CD14-positive monocyte (primary cell): ENCODE results near the gene PSMB10. TPM values are rescaled to one million over a fixed set of nuclear protein-coding genes. Genes with fewer than 3 reads are reported as not detected.
A peak's percentile ranks its signal among the peaks of the same experiment; 100 is the strongest.

Source experiments
- DNase-seq, 3 donors: peaks; one replicate each; pipeline ENCODE4 v3.0.0-alpha.2; 2011 to 2022
- H2AFZ ChIP-seq: 2 replicates; pipeline ENCODE4 v1.6.0; 2012; ENCODE audit warnings: mild to moderate bottlenecking, low read depth, low read length, inconsistent platforms; ENCODE audit not compliant: insufficient read depth, poor library complexity, severe bottlenecking
- H3K27ac ChIP-seq, 2 donors: 1 replicate in 1 of 2; 2 replicates in 1 of 2; pipeline ENCODE4 v1.5.1; 2012 to 2013; ENCODE audit warnings: low read length in 2 of 2, control low read depth in 1 of 2, inconsistent platforms in 1 of 2, low read depth in 1 of 2, mild to moderate bottlenecking in 1 of 2
- H3K27me3 ChIP-seq, 2 donors: one replicate each; pipeline versions ENCODE4 v1.6.0 to v1.6.1; 2011 to 2013; ENCODE audit warnings: low read length in 2 of 2; ENCODE audit not compliant: control insufficient read depth in 2 of 2, insufficient read depth in 2 of 2
- H3K36me3 ChIP-seq, 2 donors: replicated peaks in 1 of 2; 1 replicate in 1 of 2; 2 replicates in 1 of 2; pipeline versions ENCODE4 v1.5.1 to v1.6.1; 2012 to 2013; ENCODE audit warnings: low read length in 2 of 2, control low read depth in 1 of 2, inconsistent platforms in 1 of 2, mild to moderate bottlenecking in 1 of 2; ENCODE audit not compliant: insufficient read depth in 2 of 2, control insufficient read depth in 1 of 2
- H3K4me1 ChIP-seq, 2 donors: 1 replicate in 1 of 2; 2 replicates in 1 of 2; pipeline versions ENCODE4 v1.5.1 to v1.6.1; 2012 to 2013; ENCODE audit warnings: low read length in 2 of 2, control low read depth in 1 of 2, inconsistent platforms in 1 of 2, mild to moderate bottlenecking in 1 of 2, moderate library complexity in 1 of 2; ENCODE audit not compliant: insufficient read depth in 2 of 2, control insufficient read depth in 1 of 2
- H3K4me2 ChIP-seq: replicated peaks from 2 replicates; pipeline ENCODE3; 2012; ENCODE audit warnings: low read length, moderate library complexity, mild to moderate bottlenecking; ENCODE audit not compliant: poor library complexity, severe bottlenecking; ENCODE audit errors: extremely low read depth
- H3K4me3 ChIP-seq, 3 experiments: fragments of 200-600 bp in 1 of 3; sonication (generic) in 1 of 3; replicated peaks in 1 of 3; 1 replicate in 2 of 3; 2 replicates in 1 of 3; pipeline ENCODE4 v1.5.1; 2011 to 2013; ENCODE audit warnings: low read length in 3 of 3, mild to moderate bottlenecking in 3 of 3, control low read depth in 2 of 3, low read depth in 2 of 3, inconsistent platforms in 1 of 3, moderate library complexity in 1 of 3
- H3K79me2 ChIP-seq: 2 replicates; pipeline ENCODE4 v1.6.0; 2012; ENCODE audit warnings: mild to moderate bottlenecking, control low read depth, inconsistent platforms, low read length, moderate library complexity; ENCODE audit not compliant: insufficient read depth
- H3K9ac ChIP-seq: 2 replicates; pipeline ENCODE4 v1.6.0; 2017; ENCODE audit warnings: low read length, mild to moderate bottlenecking; ENCODE audit not compliant: insufficient read depth, poor library complexity, severe bottlenecking
- H3K9me3 ChIP-seq, 2 donors: replicated peaks in 1 of 2; 1 replicate in 1 of 2; 2 replicates in 1 of 2; pipeline versions ENCODE4 v1.5.1 to v1.6.1; 2012 to 2013; ENCODE audit warnings: low read length in 2 of 2, control low read depth in 1 of 2; ENCODE audit not compliant: control insufficient read depth in 1 of 2, insufficient read depth in 1 of 2
- H4K20me1 ChIP-seq: 2 replicates; pipeline ENCODE4 v1.6.0; 2012; ENCODE audit warnings: mild to moderate bottlenecking, low read length, control low read depth, moderate library complexity; ENCODE audit not compliant: insufficient read depth
- H3K27ac Mint-ChIP-seq, 7 donors: one replicate each; pipeline ENCODE4 v1.8.0; 2020; ENCODE audit warnings: mild to moderate bottlenecking in 7 of 7, mixed read lengths in 7 of 7, moderate library complexity in 6 of 7, inconsistent platforms in 2 of 7
- H3K27me3 Mint-ChIP-seq, 3 donors: one replicate each; pipeline ENCODE4 v1.8.0; 2021 to 2022; ENCODE audit warnings: low read depth in 3 of 3, mild to moderate bottlenecking in 3 of 3, mixed read lengths in 3 of 3, moderate library complexity in 3 of 3, inconsistent platforms in 1 of 3
- H3K36me3 Mint-ChIP-seq, 2 donors: one replicate each; pipeline ENCODE4 v1.8.0; 2020; ENCODE audit warnings: mixed read lengths in 2 of 2, inconsistent platforms in 1 of 2, mild to moderate bottlenecking in 1 of 2
- H3K4me1 Mint-ChIP-seq: one replicate; pipeline ENCODE4 v1.8.0; 2020; ENCODE audit warnings: mild to moderate bottlenecking, mixed read lengths
- H3K4me3 Mint-ChIP-seq, 2 donors: one replicate each; pipeline ENCODE4 v1.8.0; 2020; ENCODE audit warnings: mild to moderate bottlenecking in 2 of 2, mixed read lengths in 2 of 2, moderate library complexity in 1 of 2
- H3K9me3 Mint-ChIP-seq, 7 donors: one replicate each; pipeline ENCODE4 v1.8.0; 2020 to 2022; ENCODE audit warnings: mixed read lengths in 7 of 7, mild to moderate bottlenecking in 6 of 7, moderate library complexity in 6 of 7, inconsistent platforms in 2 of 7
- WGBS: methylation state at CpG from one replicate; pipeline ENCODE4 v1.1.5; 2013; ENCODE audit warnings: missing lambda C conversion rate; ENCODE audit not compliant: insufficient coverage; 5-methylcytosine and 5-hydroxymethylcytosine counted together
- intact Hi-C, 2 donors: fragments of 100-400 bp; cut with micrococcal nuclease; formaldehyde crosslinking; loops; one replicate each; pipeline versions ENCODE4 v1.15.0 to v1.15.1; 2023
- polyA plus RNA-seq, 3 donors: library from polyadenylated mRNA; depleted of rRNA in 1 of 3; unstranded in 2 of 3; stranded (reverse) in 1 of 3; fragments of 300-500 nt in 2 of 3; fragments of >200 nt in 1 of 3; fragmentation: Illumina TruSeq in 2 of 3; gene quantifications; 1 replicate in 2 of 3; 2 replicates in 1 of 3; pipeline ENCODE4 v1.2.3, GENCODE V29; 2012 to 2021
- TF ChIP-seq, protein P1 (sequence below): fragments of 200-600 bp; IDR thresholded peaks from one replicate; pipeline ENCODE4 v1.8.0; 2022; ENCODE audit warnings: antibody characterized with exemption, mild to moderate bottlenecking

Gene PSMB10
- polyA plus RNA-seq, 3 donors: 158 to 798 (median 609) TPM

DNA sequence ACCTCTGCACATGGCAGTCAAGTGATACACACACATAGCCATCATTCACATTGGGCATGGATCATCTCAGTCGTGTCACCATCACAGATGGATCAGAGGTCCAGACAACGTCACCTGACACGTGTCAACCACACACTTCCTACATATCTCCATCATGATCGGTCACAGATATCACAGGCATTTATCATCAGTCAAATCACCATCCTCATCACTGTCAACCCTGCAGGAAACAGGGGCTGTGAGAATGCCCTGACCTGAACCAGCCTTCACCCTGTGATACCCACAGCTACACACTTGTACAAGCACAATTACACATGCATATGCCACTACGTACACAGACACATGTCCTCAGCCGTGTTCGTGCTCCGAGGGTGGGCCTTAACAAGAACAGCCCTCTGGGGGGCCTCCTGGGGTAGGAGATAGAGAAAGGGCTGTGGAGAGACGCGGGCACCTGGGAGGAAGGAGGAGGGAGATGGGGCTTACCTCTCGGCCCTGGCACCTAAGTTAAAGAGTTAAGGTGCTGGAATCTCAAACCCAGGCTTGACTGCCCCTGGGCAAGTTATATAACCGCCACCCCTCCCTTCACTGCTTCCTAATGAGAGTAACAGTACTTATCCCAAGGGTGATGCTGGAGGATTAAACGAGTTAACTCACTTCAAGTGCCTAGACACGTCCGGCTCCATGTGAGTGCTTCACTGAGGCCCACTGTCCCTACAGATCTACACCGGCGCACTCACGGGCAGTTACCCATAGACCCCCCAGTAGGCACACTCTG, 30.7 kb upstream of the PSMB10 start:
- Histone ChIP-seq H3K36me3 (peaks cover 1 to 16% of the 10 kb centered on the region in 2 donors), H4K20me1 (peaks cover 47% of the 10 kb centered on the region), H3K9me3 (no peaks in the 10 kb centered on the region), H3K4me1 (peaks cover 18 to 24% of the 10 kb centered on the region in 2 donors), H3K9ac (peak overlapping the region; percentile 79), H2AFZ (peak overlapping the region; percentile 93), H3K4me2 (peak overlapping the region; percentile 90), H3K4me3 (peak overlapping the region; percentile 83 to 91 (median 91)), H3K27me3 (no peaks in the 10 kb centered on the region), H3K27ac (peak overlapping the region in 1 of 2 donors; percentile 63), H3K79me2 (peaks cover 23% of the 10 kb centered on the region)
- WGBS: 45% methylated on average over 8 of the region's 18 CpGs
- peaks cover 26% of the 10 kb centered on the region for H3K4me1 Mint-ChIP-seq
- peak overlapping the region; percentile 98 to 99 for H3K4me3 Mint-ChIP-seq
- no peaks in the 10 kb centered on the region for H3K9me3 Mint-ChIP-seq
- H3K27me3 Mint-ChIP-seq: peaks cover 1 to 4% (median 2%) of the 10 kb centered on the region in 3 donors
- intact Hi-C loops: no loop called here
- peak overlapping the region; percentile 61 to 89 (median 78) for H3K27ac Mint-ChIP-seq
- DNase-seq: no peak
- TF ChIP-seq, protein P1, sequence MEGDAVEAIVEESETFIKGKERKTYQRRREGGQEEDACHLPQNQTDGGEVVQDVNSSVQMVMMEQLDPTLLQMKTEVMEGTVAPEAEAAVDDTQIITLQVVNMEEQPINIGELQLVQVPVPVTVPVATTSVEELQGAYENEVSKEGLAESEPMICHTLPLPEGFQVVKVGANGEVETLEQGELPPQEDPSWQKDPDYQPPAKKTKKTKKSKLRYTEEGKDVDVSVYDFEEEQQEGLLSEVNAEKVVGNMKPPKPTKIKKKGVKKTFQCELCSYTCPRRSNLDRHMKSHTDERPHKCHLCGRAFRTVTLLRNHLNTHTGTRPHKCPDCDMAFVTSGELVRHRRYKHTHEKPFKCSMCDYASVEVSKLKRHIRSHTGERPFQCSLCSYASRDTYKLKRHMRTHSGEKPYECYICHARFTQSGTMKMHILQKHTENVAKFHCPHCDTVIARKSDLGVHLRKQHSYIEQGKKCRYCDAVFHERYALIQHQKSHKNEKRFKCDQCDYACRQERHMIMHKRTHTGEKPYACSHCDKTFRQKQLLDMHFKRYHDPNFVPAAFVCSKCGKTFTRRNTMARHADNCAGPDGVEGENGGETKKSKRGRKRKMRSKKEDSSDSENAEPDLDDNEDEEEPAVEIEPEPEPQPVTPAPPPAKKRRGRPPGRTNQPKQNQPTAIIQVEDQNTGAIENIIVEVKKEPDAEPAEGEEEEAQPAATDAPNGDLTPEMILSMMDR: no peak
- peaks cover 9 to 19% of the 10 kb centered on the region in 2 donors for H3K36me3 Mint-ChIP-seq

DNA sequence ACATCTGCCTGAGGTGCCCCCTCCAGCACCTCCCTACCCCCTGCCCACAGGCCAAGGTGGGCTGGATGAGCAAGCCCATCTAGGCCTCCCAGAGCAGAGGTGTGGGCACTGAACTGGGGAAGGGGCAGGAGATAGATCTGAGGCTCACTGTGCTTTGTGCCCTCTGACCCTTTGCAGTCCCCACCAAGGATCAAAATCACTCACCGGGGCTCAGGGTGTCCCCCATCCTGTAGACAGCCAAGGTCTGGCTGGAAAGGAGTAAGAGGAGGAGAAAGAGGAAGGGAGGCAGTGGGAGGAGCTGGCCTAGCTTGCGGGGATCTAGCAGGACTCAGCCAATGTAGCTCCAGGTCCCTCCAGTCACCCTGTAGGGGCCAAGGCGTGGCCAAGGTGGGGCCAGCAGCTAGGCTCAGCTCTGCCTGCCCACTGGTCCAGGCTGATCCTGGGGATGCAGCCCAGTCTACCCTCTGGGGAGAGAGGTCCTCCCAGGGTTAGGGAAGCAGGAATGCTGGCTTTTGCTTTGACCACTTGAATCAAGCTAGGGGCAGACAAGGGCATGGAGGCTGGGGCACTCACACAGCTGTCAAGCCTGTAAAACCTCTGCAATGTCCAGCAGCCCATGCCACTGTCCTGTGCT, 30.0 kb upstream of the PSMB10 start:
- Histone ChIP-seq H3K4me2 (peak overlapping the region; percentile 90), H3K79me2 (peaks cover 23% of the 10 kb centered on the region), H3K9me3 (no peaks in the 10 kb centered on the region), H3K4me1 (peaks cover 18 to 24% of the 10 kb centered on the region in 2 donors), H3K36me3 (peaks cover 8 to 23% of the 10 kb centered on the region in 2 donors), H3K27me3 (no peaks in the 10 kb centered on the region), H3K9ac (peak overlapping the region; percentile 79), H3K4me3 (peak overlapping the region in 1 of 3 experiments; percentile 91), H3K27ac (no peak overlapping the region), H4K20me1 (peaks cover 47% of the 10 kb centered on the region), H2AFZ (no peak overlapping the region)
- 46% methylated on average over 2 of the region's 3 CpGs for WGBS
- Mint-ChIP-seq H3K27me3 (peaks cover 1 to 4% (median 2%) of the 10 kb centered on the region in 3 donors), H3K4me3 (peak overlapping the region; percentile 98 to 99), H3K36me3 (peaks cover 16 to 26% of the 10 kb centered on the region in 2 donors), H3K27ac (no peak overlapping the region), H3K4me1 (peaks cover 26% of the 10 kb centered on the region), H3K9me3 (no peaks in the 10 kb centered on the region)
- peak in 1 of 3 donors; percentile 15 for DNase-seq
- TF ChIP-seq, protein P1: no peak
- intact Hi-C loops: no loop called here
